Activated CD8-positive, alpha-beta memory T cell treated with anti-CD3 and anti-CD28 coated beads for 1 hour (primary cell): ENCODE results near the gene PACSIN3.
A peak's percentile ranks its signal among the peaks of the same experiment; 100 is the strongest.
"Not testable (repeated sequence)": the region's sequence is repeated elsewhere in the genome, so short reads cannot be mapped to it uniquely, and the experiment has no call there.

Source experiments
- DNase-seq, 2 donors: peaks; one replicate each; pipeline ENCODE4 v3.0.0-alpha.2; 2020; ENCODE audit warnings: low read depth in 1 of 2; ENCODE audit errors: extremely low read depth in 1 of 2

Gene PACSIN3

GRCh38 chr11:47186076-47186699 is at the start of gene PACSIN3:
Gene PACSIN3 (minus strand): TSS chr11:47186434. CDS start chr11:47182727, 3,707 bp downstream.
- no peak for DNase-seq

DNA sequence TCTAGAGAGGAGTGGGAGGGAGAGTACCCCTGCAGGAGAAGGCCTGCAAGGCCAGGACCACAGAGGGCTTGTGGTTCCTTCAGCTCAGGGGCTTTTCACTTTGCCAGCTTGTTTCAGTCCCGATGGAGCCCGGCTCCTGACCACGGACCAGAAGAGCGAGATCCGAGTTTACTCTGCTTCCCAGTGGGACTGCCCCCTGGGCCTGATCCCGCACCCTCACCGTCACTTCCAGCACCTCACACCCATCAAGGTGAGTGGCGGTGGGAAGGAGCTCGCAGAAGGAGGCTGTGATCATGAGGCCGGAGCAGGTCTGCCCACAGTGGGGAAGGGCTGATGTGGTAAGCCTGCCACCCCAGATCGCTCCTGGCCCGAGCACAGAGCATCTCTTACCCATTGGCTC is 48.9 kb upstream of the PACSIN3 start:
- DNase-seq, result no peak

DNA sequence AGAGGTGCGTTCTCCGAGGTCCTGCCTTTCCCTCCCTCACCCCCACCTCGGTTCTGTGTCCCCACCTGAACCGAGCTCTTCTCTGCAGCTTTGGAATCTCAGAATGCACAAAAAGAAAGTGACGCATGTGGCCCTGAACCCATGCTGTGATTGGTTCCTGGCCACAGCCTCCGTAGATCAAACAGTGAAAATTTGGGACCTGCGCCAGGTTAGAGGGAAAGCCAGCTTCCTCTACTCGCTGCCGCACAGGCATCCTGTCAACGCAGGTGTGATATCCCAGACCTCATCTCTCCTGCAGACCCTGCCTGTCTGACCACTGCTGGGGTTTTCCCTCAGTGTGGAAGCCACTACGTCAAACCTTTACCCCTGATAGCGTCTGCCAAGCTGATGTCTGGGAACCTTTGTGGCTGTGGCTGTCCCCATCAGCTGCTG is 48.5 kb upstream of the PACSIN3 start:
- peak; percentile 28 to 57 for DNase-seq

DNA sequence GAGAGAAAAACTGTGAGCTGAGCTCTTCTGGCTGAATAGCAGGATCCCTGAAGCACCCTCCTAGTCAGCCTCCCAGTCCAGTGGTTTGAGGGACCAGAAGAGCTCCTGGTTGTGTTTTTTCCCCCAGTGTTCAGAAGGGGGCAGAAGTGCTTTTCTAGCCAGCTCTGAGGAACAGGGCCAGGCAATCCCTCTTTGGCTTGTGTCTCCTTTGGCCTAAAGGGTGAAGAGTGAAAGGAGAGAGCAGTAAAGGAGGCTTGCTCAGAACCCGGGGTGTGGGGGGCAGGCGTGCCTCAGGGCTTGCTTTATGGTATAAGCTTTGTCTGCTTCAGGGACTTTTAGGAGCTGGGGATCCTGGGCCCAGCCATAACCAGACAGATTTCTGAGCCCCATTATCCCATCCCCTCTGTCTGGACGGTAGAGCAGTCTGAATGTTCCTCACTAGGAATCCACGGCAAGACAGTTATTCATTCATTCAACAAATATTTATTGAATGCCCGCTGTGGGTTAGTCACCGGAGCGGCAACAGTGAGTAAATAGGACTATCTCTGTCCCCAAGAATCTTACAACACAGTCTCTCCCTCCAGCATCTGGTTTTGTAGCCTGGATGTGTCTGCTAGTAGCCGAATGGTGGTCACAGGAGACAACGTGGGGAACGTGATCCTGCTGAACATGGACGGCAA is 47.9 kb upstream of the PACSIN3 start:
- DNase-seq, result no peak

GRCh38 chr11:47233051-47233450 is 46.8 kb upstream of the PACSIN3 start:
- DNase-seq, result no peak

- no peak for DNase-seq
These were observed 42.9 kb upstream of the PACSIN3 start for GRCh38 chr11:47229161-47229560.

- no peak for DNase-seq
These were observed 39.5 kb upstream of the PACSIN3 start for GRCh38 chr11:47225552-47226400.

- no peak for DNase-seq
These were observed 36.5 kb upstream of the PACSIN3 start for GRCh38 chr11:47222696-47223095.

GRCh38 chr11:47220401-47220821 is 34.2 kb upstream of the PACSIN3 start:
- DNase-seq, result no peak

GRCh38 chr11:47216121-47216798 is 30.0 kb upstream of the PACSIN3 start:
- DNase-seq, result peak in 1 of 2 donors; percentile 38

DNA sequence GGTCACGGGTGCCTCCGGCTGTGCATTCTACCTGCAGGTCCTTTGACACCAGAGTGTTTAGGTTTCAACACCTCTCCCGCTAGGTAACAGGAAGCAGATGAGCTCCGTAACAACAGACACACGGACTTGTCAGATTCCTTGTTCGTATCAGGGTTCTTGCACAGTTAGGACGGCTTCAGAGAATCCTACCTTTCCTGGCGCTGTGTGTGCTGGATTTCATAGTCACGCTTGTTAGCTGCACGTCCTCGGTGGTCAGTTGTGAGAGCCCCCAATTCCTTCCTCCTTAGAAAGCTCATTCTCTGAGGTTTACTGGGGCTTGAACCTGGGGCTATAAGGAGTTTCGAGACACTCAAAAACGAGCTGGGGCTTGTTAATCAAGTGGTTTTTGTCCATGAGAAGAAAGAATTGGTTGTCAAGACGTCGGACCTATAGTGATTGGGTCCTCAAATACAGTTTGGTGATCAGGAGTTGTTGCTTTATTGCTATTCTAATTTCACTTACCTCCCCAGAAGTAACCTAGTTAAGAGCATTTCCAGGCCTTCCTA is 29.2 kb upstream of the PACSIN3 start:
- DNase-seq, result no peak

DNA sequence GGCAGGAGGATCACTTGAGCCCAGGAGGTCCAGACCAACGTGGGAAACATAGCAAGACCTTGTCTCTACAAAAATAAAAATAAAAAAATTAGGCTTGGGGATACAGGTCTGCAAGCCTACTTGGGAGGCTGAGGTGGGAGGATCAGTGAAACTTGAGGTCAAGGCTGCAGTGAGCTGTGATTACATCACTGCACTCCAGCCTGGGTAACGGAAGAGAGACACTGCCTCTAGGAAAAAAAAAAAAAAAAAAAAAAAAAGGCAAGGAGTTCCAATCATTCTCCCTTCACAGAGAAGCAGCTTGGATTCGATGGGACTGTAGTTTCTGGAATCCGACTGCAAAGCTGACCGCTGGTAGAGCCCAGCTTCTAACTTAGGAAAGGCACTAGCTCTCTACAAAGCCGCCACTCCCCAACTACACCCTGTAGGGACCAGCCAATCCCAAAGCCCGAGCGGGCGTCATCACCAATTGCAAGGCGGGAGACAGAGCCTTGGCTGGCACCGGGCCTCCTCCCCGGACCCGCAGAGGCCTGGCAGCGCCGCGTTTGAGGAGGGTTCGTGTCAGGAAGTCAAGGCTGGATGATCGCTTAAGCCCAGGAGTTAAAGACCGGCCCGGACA is 27.8 kb upstream of the PACSIN3 start:
- peak; percentile 54 to 64 for DNase-seq

- no peak for DNase-seq
These were observed 26.7 kb upstream of the PACSIN3 start for GRCh38 chr11:47212938-47213337.

- DNase-seq, result no peak
These were observed 22.4 kb upstream of the PACSIN3 start for GRCh38 chr11:47208628-47209027.

DNA sequence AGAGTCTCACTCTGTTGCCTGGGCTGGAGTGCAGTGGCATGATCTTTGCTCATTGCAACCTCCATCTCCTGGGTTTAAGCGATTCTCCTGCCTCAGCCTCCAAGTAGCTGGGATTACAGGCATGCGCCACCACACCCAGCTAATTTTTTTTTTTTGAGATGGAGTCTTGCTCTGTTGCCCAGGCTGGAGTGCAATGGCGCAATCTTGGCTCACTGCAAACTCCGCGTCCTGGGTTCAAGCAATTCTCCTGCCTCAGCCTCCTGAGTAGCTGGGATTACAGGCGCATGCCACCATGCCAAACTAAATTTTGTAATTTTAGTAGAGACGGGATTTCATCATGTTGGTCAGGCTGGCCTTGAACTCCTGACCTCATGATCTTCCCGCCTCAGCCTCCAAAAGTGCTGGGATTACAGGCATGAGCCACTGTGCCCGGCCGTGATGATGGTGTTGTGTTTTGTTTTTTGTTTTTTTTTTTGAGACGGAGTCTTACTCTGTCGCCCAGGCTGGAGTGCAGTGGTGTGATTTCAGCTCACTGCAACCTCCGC is 21.8 kb upstream of the PACSIN3 start:
- DNase-seq, result not testable (repeated sequence)

- no peak for DNase-seq
These were observed 21.2 kb upstream of the PACSIN3 start for GRCh38 chr11:47207459-47207858.

GRCh38 chr11:47206577-47206976 is 20.3 kb upstream of the PACSIN3 start:
- not testable (repeated sequence) for DNase-seq

DNA sequence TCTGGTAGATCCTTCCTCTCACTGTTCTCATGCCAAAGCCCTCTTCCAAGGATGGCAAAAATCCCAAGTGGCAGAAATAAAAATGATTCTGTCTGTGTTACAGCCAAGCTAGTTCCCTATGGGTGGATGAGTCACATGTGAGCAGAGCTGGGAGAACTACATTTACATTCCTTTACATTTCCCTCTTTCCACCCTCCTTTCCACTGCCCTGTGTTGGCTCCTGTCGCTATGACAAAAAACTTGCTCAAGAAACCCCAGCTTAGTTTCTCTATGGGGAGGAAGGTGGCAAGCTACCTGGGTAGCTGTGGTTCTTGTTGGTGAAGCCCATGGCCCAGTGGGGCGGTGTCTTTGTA is 18.4 kb upstream of the PACSIN3 start:
- no peak for DNase-seq

GRCh38 chr11:47202576-47202975 is 16.3 kb upstream of the PACSIN3 start:
- DNase-seq, result no peak

- DNase-seq, result no peak
These were observed 14.8 kb upstream of the PACSIN3 start for GRCh38 chr11:47201015-47201414.
